ENCODE results near the gene PSMB7.

The PSMB7 gene

DNA sequence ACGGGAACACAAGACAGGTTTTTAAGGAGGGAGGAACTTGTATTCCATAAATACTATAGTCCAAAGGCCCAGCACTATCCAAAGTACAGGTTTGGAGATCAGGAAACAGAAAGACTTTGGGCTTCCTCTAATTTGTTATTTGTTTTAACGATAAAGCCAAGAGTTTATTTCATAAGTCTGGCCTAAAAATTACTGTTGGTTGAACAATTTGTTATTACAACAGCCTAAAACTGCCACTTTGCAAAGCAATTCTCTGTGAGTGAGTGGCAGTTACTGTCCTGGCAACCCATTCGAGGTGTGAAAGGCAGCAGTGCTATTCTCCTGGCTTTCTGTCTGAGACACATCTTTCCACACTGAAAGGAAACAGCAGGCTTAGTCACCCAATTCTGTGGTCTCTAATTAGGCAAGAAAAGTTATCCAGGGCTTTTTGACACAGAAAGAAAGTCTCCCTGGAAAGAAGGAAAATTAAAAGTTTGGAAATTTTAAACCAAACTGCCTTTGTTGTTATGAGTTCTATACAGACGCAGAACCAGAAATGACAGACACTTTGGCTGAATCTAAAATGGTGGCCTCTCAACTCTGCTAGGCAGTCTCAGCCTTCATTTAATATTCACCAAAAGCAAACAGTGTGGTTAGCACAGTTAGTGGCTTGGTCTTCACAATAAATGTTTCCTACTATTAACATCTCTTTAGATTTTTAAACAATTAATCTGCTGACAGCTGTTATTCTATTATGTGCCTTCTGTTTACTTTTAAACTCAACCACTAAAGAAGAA is 33.9 kb downstream of the PSMB7 start:
- no peak for DNase-seq (ENCODE audit: low read depth)

DNA sequence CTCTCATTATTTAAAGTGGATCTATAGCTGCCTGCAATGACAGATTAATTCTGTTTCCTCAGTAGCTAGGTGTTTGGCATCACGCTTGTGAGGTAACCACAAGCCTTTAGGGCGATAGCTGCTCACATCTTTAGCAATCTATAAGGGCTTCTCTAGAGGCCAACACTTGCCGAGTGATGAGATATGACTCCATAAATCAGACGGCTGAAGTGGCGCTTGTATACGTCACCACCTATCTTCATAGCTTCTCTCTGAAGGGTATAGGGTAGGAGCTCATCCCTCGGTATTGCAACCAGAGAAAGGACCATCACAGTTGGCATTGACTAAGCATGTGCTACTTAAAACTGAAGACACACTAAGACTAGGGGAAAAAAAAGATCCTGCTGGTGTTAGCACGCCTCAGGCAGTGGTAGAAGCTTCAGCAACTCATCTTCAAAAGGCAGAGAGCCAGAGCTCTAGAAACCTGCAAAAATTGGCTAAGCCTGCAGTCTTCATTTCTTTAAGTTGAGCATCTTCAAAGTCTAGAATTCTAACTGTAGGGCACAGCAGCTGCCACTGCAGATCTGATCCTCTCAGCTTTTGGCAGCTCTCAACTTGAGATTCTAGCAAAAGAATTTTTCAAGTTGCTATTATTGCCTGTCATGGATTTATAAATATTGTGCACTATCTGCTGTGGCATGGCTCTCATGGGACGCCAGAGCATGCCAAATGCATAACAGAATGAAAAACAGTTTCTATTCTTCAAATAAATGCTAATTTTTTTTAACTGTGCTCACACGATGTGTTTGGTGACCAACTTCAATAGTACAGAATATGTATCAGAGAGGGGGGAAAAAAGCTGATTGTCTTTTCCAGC is 37.5 kb downstream of the PSMB7 start:
- DNase-seq (ENCODE audit: low read depth) = no peak

DNA sequence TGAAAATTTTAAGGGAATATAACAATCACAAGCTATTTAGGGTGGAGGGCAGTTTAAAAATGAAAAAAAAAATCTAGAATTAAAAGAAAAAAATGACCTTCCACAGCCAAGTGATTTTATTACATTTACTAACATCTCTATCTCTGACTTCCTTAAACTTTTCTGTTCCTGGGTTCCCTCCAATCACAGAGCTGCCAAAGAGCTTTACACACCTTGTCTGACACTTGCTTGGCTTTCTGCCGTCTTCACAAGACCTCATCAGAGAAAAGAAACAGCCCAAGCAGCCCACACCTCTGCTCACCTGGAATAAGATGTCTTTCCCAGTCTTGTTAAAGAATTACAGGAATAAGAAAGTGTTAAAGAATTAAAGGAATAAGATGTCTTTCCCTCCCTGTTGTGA is 38.9 kb downstream of the PSMB7 start:
- no peak for DNase-seq (ENCODE audit: low read depth)

DNA sequence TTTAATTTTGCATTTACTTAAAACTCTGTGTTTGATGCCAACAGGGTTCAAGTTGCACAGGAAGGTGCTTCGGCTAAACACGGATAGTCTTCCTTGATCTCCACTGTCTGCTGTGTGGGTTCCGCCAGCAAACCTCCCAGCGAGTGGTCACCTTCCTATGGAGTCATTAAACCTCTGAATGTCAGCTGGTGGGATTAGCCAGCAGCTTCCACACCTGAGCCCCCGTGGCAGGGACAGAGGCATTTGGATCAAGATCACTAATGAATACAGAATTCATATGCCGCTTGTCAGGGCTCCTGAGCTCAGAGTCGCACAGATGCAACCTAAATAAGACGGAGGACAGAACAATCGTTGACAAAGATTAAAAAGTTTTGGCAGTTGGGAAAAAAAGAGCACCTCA is 39.5 kb downstream of the PSMB7 start:
- no peak for DNase-seq (ENCODE audit: low read depth)

DNA sequence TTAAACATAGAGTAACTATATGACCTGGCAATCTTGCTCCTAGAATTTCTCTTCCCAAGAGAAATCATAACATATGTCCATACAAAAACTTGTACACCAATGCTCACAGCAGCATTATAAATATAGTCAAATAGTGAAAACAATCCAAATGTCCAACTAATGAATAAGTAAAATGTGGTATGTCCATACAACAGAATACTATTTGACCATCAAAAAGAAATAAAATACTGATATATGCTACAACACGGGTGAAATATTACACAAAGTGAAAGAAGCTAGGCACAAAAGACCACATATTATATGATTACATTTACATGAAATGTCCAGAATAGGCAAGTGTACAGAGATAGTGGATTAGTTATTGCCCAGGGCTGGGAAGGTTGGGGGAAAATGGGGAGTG is 41.4 kb downstream of the PSMB7 start:
- DNase-seq (ENCODE audit: low read depth) = no peak

DNA sequence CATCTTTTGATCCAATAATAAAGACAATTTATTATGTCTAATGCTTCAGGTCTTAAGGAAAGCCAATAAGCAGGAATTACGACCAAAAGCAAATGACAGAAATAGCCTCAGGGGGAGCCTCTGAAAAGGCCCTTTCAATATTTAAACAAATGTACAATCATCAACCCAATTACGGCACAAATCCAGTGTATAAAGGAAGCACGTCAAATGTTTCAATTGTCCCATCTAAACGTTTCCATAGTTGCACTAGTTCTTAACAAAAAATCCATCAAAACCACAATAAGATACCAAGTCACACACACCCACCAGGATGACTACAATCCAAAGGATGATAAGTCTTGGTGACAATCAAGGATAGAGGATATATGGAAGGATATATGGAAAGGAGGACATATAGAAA is 41.9 kb downstream of the PSMB7 start:
- no peak for DNase-seq (ENCODE audit: low read depth)

DNA sequence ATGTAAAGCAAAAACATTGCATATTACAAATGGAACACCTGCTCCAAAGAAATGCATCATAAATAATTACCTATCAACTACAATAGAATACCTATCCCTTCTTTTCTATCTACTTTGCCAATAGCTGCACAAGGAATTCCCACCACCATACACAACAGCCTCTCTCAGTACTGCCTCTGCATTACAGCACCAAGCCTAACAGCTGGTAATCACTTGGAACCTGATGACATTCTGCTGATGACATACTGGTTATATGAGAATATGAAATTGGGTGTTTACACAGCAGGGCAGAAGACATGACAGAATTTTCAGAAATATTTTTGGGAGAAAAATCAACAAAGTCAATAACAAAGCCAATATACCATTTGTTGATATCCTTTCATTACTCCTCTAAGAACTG is 43.2 kb downstream of the PSMB7 start:
- no peak for DNase-seq (ENCODE audit: low read depth)

DNA sequence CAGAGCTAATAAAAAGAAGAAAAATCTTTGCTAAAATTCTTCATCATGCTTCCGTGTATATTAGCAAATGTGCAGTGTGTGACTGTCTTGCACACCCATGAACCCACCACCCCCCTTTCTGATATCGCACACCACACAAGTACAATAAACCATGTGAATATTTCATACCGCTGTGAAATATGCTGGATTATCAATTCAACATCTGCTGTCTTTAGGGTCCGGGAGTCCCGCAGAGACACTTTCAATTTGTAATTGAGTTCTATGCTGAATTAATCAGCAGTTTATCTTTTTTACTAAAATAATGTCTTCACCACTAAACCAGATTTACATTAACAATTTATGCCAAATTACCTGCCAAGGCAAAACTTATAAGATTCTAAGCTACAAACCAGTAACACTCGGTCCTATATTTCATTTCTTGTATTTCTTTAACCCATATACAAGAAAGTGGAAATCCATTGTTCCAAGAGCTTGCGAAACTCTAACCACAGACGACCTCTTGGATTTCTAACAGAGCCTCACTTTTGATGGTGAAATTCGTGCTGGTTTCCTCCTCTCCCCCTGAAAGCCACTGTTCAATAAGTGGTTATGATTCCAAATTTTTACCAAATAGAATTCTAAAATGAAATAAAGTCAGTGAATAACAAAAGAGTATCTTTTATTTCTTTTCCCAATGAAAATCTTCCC is 44.2 kb downstream of the PSMB7 start:
- no peak for DNase-seq (ENCODE audit: low read depth)

DNA sequence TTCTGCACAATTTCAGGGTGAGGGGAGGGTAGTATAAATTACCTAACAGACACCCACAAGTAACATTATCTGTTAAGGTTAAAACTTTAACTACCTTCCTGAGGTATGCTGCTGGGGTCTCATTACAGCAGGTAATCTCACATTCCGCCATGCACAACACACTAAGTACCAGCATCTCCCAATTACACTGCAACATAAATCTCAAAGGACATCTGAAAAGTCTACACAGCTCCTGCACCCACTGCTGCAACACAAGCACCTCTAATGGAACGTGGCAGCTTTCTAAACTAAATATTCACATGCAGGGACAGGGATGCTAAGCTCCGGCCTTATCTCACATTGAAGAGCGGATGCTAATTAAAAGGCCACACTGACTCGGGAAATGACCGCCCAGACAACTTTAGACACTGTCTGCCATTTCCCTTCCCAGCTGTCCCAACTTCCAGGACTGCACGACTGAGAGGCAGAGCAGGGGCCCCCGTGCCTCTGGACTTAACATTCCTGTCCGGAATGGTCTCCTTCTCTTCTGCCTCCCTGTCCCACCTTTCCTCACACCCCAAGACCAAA is 45.9 kb downstream of the PSMB7 start:
- DNase-seq (ENCODE audit: low read depth) = no peak

DNA sequence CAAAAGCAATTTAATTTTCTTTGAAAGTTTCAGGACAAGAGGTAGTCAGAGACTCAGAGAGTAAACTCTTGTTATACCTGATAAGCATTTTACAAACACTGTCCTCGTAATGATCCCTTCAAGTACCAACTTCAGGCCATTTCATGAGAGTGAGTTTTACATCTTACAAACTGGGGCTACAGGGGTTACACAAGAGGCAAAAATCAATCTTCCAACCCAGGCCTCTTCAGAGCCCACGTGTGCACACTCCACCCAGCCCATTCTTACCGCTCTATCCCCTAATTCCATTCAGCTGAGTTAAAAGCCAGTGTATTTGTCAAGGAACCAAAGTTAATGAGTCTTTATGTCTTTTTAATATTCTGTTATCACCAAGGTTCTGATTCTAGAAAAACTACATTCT is 46.5 kb downstream of the PSMB7 start:
- no peak for DNase-seq (ENCODE audit: low read depth)

DNA sequence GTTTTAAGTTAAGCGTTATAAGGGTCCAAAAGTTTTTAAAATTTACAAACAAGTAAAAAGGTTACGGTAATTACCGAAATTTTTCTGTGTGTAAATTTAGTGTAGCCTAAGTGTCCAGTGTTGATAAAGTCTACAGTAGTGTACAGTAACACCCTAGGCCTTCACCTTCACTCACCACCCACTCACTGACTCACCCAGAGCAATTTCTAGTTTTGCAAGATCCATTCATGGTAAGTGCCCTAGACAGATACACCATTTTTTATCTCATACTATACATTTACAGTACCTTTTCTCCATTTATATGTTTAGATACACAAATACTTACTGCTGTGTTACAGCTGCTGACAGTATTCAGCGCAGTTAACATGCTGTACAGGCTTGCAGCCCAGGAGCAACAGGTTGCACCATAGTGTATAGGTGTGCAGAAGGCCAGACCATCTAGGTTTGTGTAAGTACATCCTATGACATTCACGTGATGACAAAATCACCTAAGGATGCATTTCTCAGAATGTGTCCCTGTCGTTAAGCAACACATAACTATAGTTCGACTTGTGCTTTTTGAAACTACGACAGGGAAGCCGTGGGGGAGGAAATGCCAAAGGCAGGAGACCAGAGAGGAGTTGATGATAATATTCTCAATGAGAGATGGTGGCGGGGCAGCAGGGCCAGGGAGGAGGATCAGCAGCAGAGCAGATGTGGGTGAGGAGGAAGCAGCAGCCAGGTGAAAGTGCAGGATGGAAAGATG is 48.6 kb downstream of the PSMB7 start:
- DNase-seq (ENCODE audit: low read depth) = no peak

DNA sequence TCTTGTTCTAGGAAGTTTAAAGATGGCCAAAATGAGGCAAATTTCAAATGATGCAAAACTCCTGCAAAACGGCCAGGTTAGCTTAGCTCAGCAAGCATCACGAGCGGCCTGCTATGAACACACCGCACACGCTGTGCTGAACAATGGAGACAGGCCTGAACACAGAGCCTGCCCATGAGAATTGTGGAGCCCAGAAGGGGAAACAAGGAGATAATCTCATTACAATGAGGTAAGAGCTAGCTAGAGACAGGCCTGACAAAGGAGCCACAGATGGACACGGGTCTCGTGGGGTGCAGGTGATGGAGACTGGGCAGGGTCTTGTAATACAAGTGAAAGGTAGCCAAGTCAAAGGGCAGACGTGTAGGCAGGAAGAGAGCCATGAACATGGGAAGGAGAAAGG is 50.2 kb downstream of the PSMB7 start:
- DNase-seq (ENCODE audit: low read depth) = no peak

DNA sequence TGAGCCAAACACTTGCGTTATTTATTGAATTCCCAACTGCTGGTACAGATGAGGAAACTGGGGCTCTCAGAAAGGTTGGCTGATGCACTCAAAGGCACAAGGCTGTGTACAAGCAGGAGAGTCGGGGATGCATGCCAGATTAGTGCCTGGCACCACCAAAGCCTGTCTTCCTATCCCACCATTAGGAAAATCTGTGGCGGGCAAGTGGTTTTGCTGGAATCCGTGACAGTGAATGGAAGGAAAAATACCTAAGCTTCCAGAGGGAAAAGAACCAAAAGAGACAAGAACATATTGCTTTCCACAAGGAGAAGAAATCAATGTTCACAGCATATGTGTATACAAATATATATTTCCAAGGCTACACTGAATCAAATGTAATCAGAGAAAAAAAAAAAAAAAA is 51.1 kb downstream of the PSMB7 start:
- no peak for DNase-seq (ENCODE audit: low read depth)

DNA sequence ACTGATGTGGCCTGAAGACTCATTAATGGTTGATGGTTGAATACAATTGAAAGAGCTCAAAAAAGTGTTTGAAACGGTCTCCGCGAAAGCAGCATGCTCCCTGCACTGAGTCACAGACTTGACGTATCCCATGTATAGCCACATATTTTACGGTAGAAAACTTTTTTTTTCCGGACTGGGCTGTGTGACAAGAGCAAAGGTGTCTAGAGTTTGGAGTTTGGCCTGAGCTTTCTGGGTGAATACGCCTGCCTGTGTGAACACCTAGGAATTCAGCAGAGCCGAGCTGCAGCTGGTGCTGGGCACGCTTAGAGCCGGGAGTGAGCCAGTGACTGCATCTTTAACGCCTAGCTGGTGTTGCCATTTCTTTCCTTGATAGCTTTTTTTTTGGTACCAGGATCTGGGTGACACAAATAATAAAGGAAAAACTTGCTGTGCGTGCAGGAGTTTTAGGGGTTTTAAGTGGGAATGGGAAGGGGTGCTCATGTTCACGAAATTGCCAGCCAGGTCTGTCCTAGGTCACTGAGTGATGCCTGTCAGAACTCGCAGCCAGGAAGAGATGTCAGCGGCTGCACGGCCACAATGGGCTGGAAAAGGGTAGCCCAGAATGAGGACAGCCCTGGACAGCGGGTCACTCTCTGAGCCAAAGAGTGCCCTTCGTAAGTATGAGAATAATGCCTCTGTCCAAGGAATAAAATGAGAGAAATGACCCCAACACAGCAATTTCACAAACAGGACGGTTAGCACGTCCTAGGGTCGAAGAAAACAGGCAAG is 51.7 kb downstream of the PSMB7 start:
- no peak for DNase-seq (ENCODE audit: low read depth)

DNA sequence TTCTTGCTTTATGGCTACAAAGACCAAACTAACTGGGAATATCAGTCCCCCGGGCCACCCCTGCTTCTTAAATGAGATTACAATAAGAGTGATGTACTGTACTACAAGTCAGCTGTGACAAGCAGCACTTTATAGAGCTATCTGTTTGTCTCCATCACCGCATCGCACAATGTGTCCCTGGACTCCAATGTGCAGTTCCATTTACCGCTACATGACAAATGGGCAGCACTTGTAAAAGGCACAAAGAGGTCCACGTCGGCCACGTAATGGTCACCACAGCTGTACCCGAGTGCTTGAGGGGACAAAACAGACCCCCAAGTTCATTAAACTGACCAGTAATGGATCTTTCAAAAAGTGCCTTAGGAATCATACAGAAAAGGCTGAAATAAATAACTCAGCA is 54.1 kb downstream of the PSMB7 start:
- DNase-seq (ENCODE audit: low read depth) = no peak

DNA sequence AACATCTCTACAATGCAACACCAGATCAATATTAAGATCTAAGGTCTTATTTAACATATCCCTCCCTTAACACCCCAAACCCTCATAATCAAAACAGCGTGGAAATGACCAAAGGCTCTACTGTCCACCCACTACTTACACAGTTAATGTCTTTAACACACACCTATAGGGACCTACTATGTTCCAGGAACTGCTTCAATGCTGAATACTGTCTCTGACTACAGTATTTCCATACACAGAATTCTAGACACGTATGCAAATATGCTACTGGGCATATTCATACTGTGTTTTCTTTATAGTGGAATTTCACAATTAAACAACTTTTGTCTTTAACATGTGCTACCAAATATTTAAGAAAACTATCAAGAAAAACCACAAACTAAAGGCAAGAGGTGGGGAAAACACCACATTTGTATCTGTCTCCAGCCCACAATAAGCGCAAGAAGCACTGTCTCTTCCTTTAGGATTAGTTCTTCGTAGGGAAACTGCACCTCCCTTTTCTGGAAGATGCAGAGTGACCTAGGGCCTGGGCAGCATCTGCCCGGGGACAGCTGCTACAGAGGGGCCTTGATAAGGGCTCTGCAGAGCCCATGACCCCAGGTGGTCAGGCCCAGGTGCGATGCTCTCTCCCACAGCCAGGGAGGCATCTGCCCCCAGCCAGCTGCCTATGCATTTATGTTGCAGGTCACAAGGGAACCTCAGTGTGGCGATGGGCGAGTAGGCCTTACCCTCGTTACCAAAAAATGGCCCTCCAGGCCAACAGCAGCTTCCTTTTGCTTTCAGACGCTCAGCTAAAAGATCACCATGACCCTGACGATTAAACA is 55.2 kb downstream of the PSMB7 start:
- no peak for DNase-seq (ENCODE audit: low read depth)

DNA sequence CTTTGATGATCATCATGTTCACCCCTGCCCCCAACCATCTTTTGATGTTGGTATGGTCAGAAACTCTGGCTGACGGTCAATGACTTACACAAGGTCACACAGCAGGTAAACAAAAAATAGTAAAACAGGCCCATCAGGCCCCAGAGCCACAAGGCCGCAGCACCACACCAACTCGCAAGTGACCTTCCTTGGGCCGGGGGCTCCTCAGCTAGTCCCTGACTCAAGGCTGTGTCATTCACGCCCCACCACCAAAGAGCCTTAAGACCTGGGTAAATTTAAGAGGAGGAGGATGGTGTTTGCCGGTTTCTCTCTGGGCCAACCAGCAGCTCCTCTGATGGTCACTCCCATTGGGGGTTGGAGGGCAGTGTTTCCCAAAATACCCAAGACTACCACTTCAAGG is 55.8 kb downstream of the PSMB7 start:
- no peak for DNase-seq (ENCODE audit: low read depth)

DNA sequence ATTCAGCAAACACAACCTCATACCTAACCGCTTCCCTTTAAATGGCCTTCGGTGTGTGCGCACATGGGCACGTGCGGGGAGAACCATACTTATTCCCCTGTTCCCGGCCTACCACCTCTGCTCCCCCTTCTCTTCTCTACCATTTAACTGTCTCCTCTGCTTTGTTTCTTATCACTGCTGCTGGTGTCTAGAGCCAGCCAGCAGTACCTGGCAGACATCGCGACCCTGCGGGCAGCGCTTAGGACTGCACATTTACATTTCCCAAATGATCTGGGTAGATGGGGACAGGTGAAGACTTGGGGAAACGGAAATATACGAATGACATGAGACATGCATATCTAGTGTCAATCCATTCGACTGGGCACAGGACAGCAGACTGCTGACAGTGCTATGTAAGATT is 56.6 kb downstream of the PSMB7 start:
- no peak for DNase-seq (ENCODE audit: low read depth)

DNA sequence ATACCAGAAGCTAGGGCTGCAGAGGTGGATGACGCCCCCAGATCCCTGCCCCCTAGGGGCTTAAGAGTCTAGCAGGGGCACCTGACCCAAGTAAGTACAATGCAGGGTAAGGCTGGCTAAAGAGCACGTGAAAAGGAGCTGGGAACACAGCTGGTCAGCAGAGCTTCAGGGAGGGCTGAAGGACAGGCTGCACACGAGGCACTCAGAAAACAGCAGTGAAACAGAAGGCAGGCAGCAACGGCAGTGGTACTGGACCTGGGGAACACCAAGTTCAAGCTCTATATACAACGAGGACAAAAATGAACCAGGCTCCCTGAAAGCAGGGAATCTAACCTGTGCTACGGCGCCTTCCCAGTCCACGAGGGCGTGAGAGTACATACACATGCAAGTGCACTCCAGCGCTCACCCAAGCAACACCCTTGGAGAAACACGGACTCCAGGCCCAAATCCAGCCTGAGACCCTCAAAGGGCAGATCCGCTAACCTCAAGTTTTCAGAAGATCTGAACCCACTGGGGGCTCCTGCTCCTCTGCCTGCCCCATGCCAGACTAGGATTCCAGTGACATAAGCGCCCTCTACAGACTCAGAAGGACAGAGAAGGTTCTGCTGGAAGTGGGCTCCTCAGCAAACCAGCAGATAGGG is 57.4 kb downstream of the PSMB7 start:
- DNase-seq (ENCODE audit: low read depth) = no peak
